ENCODE data around the gene LARP4B.

LARP4B gene

GRCh38 chr10:834493-834892 is 97.0 kb downstream of the LARP4B start (continued):
- TF ChIP-seq ZBTB26 (tag by site-specific recombination; optimal IDR thresholded peaks at IDR 0.05), result no peak

- H3K9me3 ChIP-seq (ENCODE audit: control insufficient read depth, insufficient read depth, low read depth, low read length), result no peaks in the 10 kb centered on the region
- H3K4me3 ChIP-seq (ENCODE audit: low read depth, low read length), result no peak overlapping the region
- ChIA-PET CTCF (interaction anchor here (0.6 kb wide), 1 partner anchor 61 kb away, joined by 4 read pairs; no protein-coding TSS in a partner anchor), POLR2A (no interaction called here)
- H3K36me3 ChIP-seq (ENCODE audit: control insufficient read depth in 2 of 2, insufficient read depth in 1 of 2, low read length in 2 of 2), result peaks cover 16 to 90% of the 10 kb centered on the region in 2 experiments
- no peak for TF ChIP-seq PRDM10 (tag by site-specific recombination; IDR thresholded peaks at IDR 0.05)
- no peak for TF ChIP-seq ZNF548 (tag by site-specific recombination; IDR thresholded peaks at IDR 0.05)
- no peak for TF ChIP-seq ZNF184 (tag by site-specific recombination; IDR thresholded peaks at IDR 0.05)
- no peak for TF ChIP-seq BCL11B (tag by site-specific recombination; IDR thresholded peaks at IDR 0.05; ENCODE audit: low read depth)
- TF ChIP-seq, protein P1, sequence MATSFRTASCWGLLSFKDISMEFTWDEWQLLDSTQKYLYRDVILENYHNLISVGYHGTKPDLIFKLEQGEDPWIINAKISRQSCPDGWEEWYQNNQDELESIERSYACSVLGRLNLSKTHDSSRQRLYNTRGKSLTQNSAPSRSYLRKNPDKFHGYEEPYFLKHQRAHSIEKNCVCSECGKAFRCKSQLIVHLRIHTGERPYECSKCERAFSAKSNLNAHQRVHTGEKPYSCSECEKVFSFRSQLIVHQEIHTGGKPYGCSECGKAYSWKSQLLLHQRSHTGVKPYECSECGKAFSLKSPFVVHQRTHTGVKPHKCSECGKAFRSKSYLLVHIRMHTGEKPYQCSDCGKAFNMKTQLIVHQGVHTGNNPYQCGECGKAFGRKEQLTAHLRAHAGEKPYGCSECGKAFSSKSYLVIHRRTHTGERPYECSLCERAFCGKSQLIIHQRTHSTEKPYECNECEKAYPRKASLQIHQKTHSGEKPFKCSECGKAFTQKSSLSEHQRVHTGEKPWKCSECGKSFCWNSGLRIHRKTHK (tag by site-specific recombination; IDR thresholded peaks at IDR 0.05), result no peak
- TF ChIP-seq HOXC10 (CRISPR knock-in tag; IDR thresholded peaks at IDR 0.05), result no peak
- TF ChIP-seq BCL11A (tag by site-specific recombination; IDR thresholded peaks at IDR 0.05; ENCODE audit: low read depth), result no peak
- TF ChIP-seq, protein P2, sequence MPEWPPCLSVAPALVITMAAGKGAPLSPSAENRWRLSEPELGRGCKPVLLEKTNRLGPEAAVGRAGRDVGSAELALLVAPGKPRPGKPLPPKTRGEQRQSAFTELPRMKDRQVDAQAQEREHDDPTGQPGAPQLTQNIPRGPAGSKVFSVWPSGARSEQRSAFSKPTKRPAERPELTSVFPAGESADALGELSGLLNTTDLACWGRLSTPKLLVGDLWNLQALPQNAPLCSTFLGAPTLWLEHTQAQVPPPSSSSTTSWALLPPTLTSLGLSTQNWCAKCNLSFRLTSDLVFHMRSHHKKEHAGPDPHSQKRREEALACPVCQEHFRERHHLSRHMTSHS (tag by site-specific recombination; IDR thresholded peaks at IDR 0.05), result no peak
- TF ChIP-seq, protein P3, sequence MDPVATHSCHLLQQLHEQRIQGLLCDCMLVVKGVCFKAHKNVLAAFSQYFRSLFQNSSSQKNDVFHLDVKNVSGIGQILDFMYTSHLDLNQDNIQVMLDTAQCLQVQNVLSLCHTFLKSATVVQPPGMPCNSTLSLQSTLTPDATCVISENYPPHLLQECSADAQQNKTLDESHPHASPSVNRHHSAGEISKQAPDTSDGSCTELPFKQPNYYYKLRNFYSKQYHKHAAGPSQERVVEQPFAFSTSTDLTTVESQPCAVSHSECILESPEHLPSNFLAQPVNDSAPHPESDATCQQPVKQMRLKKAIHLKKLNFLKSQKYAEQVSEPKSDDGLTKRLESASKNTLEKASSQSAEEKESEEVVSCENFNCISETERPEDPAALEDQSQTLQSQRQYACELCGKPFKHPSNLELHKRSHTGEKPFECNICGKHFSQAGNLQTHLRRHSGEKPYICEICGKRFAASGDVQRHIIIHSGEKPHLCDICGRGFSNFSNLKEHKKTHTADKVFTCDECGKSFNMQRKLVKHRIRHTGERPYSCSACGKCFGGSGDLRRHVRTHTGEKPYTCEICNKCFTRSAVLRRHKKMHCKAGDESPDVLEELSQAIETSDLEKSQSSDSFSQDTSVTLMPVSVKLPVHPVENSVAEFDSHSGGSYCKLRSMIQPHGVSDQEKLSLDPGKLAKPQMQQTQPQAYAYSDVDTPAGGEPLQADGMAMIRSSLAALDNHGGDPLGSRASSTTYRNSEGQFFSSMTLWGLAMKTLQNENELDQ (tag by site-specific recombination; IDR thresholded peaks at IDR 0.05; ENCODE audit: low read depth), result no peak
- no peak for TF ChIP-seq ZNF354C (tag by site-specific recombination; IDR thresholded peaks at IDR 0.05; ENCODE audit: borderline replicate concordance, low read depth)
- no peak for TF ChIP-seq PRDM4 (tag by site-specific recombination; IDR thresholded peaks at IDR 0.05)
- no peak for TF ChIP-seq SCRT1 (tag by site-specific recombination; IDR thresholded peaks at IDR 0.05; ENCODE audit: borderline replicate concordance)
- no peak for TF ChIP-seq ZNF223 (tag by site-specific recombination; IDR thresholded peaks at IDR 0.05)
- no peak for TF ChIP-seq ZNF529 (tag by site-specific recombination; IDR thresholded peaks at IDR 0.05; ENCODE audit: insufficient replicate concordance)
- TF ChIP-seq ZNF514 (tag by site-specific recombination; IDR thresholded peaks at IDR 0.05), result no peak
- no peak for TF ChIP-seq KLF8 (tag by site-specific recombination; IDR thresholded peaks at IDR 0.05)
- TF ChIP-seq, protein P4, sequence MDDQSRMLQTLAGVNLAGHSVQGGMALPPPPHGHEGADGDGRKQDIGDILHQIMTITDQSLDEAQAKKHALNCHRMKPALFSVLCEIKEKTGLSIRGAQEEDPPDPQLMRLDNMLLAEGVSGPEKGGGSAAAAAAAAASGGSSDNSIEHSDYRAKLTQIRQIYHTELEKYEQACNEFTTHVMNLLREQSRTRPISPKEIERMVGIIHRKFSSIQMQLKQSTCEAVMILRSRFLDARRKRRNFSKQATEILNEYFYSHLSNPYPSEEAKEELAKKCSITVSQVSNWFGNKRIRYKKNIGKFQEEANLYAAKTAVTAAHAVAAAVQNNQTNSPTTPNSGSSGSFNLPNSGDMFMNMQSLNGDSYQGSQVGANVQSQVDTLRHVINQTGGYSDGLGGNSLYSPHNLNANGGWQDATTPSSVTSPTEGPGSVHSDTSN (CRISPR knock-in tag; IDR thresholded peaks at IDR 0.05), result no peak
- TF ChIP-seq ZEB2 (tag by site-specific recombination; IDR thresholded peaks at IDR 0.05), result no peak
- TF ChIP-seq GLI4 (tag by site-specific recombination; IDR thresholded peaks at IDR 0.05), result no peak
- no peak for TF ChIP-seq ZNF266 (tag by site-specific recombination; IDR thresholded peaks at IDR 0.05; ENCODE audit: low read depth)
- no peak overlapping the region for H3K27ac ChIP-seq (ENCODE audit: extremely low read depth, low read depth, low read length)
- no peaks in the 10 kb centered on the region for H3K4me1 ChIP-seq (ENCODE audit: control insufficient read depth, insufficient read depth, low read length)
Measured at GRCh38 chr10:829241-829640, 102.3 kb downstream of the LARP4B start.
